ENCODE data around the gene SMIM10L1. TPM values are rescaled to one million over a fixed set of nuclear protein-coding genes. Genes with fewer than 3 reads are reported as not detected.

Gene SMIM10L1
- total and polyA plus RNA-seq, 3 experiments from 2014 or later = 8.4 to 12.8 (median 12.0) TPM

- Mint-ChIP-seq H3K27me3 (peaks cover 0 to 10% of the 10 kb centered on the region in 2 donors), H3K27ac (no peak overlapping the region), H3K4me3 (no peak overlapping the region), H3K9me3 (peaks cover 0 to 4% (median 0%) of the 10 kb centered on the region in 5 donors), H3K36me3 (peaks cover 0 to 3% (median 0%) of the 10 kb centered on the region in 3 donors), H3K4me1 (no peaks in the 10 kb centered on the region)
- no peaks in the 10 kb centered on the region for H3K4me1 ChIP-seq (ENCODE audit: insufficient read depth, low read length)
- no peak for DNase-seq
- H3K27me3 ChIP-seq (ENCODE audit: insufficient read depth, low read length, poor library complexity, severe bottlenecking) = no peaks in the 10 kb centered on the region
- H3K4me3 ChIP-seq (ENCODE audit: low read length) = no peak overlapping the region
- H3K9me3 ChIP-seq (ENCODE audit: low read length) = no peaks in the 10 kb centered on the region
- no peak overlapping the region for H3K27ac ChIP-seq (ENCODE audit: low read depth, low read length)
- no peaks in the 10 kb centered on the region for H3K36me3 ChIP-seq (ENCODE audit: insufficient read depth, low read length)
- CTCF ChIA-PET = no interaction called here
- POLR2A ChIA-PET = no interaction called here
These were observed 31.8 kb downstream of the SMIM10L1 start for GRCh38 chr12:11202811-11203210.

DNA sequence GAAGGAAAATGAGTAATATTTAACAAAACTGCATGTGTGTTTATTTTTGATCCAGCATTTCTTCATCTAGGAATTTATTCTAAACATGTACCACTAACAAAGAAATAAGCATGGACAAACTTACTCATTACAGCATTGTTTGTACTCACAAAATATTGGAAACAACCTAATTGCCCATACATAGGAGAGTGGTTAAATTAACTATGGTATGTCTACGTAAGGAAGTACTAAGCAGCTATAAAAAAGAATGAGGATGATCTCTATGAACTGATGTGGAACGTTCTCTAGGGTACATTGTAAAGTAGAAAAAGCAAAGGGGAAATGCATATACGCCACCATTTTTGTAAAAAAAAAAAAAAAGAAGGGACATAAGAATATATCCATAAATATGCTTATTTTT lies 33.2 kb downstream of the SMIM10L1 start:
- H3K4me1 Mint-ChIP-seq = no peaks in the 10 kb centered on the region
- no peaks in the 10 kb centered on the region for H3K4me1 ChIP-seq (ENCODE audit: insufficient read depth, low read length)
- no peak overlapping the region for H3K4me3 Mint-ChIP-seq
- H3K4me3 ChIP-seq (ENCODE audit: low read length) = no peak overlapping the region
- no peak for DNase-seq
- H3K36me3 Mint-ChIP-seq = peaks cover 0 to 3% (median 0%) of the 10 kb centered on the region in 3 donors
- peaks cover 0 to 4% (median 0%) of the 10 kb centered on the region in 5 donors for H3K9me3 Mint-ChIP-seq
- H3K9me3 ChIP-seq (ENCODE audit: low read length) = no peaks in the 10 kb centered on the region
- H3K27ac Mint-ChIP-seq = no peak overlapping the region
- H3K36me3 ChIP-seq (ENCODE audit: insufficient read depth, low read length) = no peaks in the 10 kb centered on the region
- ChIA-PET CTCF (no interaction called here), POLR2A (no interaction called here)
- no peak overlapping the region for H3K27ac ChIP-seq (ENCODE audit: low read depth, low read length)
- H3K27me3 ChIP-seq (ENCODE audit: insufficient read depth, low read length, poor library complexity, severe bottlenecking) = no peaks in the 10 kb centered on the region
- peaks cover 0 to 7% of the 10 kb centered on the region in 2 donors for H3K27me3 Mint-ChIP-seq

GRCh38 chr12:11209113-11209512 lies 38.1 kb downstream of the SMIM10L1 start:
- Histone ChIP-seq H3K27me3 (ENCODE audit: insufficient read depth, low read length, poor library complexity, severe bottlenecking) (no peaks in the 10 kb centered on the region), H3K27ac (ENCODE audit: low read depth, low read length) (no peak overlapping the region), H3K4me1 (ENCODE audit: insufficient read depth, low read length) (no peaks in the 10 kb centered on the region), H3K9me3 (ENCODE audit: low read length) (no peaks in the 10 kb centered on the region), H3K36me3 (ENCODE audit: insufficient read depth, low read length) (no peaks in the 10 kb centered on the region), H3K4me3 (ENCODE audit: low read length) (no peak overlapping the region)
- Mint-ChIP-seq H3K27ac (no peak overlapping the region), H3K4me3 (no peak overlapping the region), H3K4me1 (no peaks in the 10 kb centered on the region), H3K27me3 (peaks cover 0 to 1% of the 10 kb centered on the region in 2 donors), H3K36me3 (peaks cover 0 to 6% (median 0%) of the 10 kb centered on the region in 3 donors), H3K9me3 (peaks cover 0 to 10% (median 10%) of the 10 kb centered on the region in 5 donors)
- POLR2A ChIA-PET = no interaction called here
- CTCF ChIA-PET = no interaction called here
- no peak for DNase-seq

Other genes with a start within 250 kb of the SMIM10L1 start
- gene PRH2, start 242.0 kb upstream of the SMIM10L1 start, total RNA-seq = not detected
- not detected for gene PRH2, start 242.0 kb upstream of the SMIM10L1 start, polyA plus RNA-seq
- under 1 TPM; 0.55 to 0.95 TPM for gene TAS2R14, start 231.9 kb upstream of the SMIM10L1 start, total RNA-seq
- gene TAS2R14, start 231.9 kb upstream of the SMIM10L1 start, polyA plus RNA-seq = 1.0 TPM
- under 1 TPM; 0.22 to 0.47 TPM for gene TAS2R50, start 184.3 kb upstream of the SMIM10L1 start, total RNA-seq
- gene TAS2R50, start 184.3 kb upstream of the SMIM10L1 start, polyA plus RNA-seq = not detected
- gene TAS2R20, start 172.9 kb upstream of the SMIM10L1 start, total RNA-seq = under 1 TPM; 0.46 to 0.75 TPM
- not detected for gene TAS2R20, start 172.9 kb upstream of the SMIM10L1 start, polyA plus RNA-seq
- under 1 TPM; 0.78 to 0.88 TPM for gene TAS2R19, start 148.6 kb upstream of the SMIM10L1 start, total RNA-seq
- gene TAS2R19, start 148.6 kb upstream of the SMIM10L1 start, polyA plus RNA-seq = 0.52 TPM
- gene TAS2R31, start 139.8 kb upstream of the SMIM10L1 start, total RNA-seq = 1 to 10 TPM; 1.0 to 1.3 TPM
- gene TAS2R31, start 139.8 kb upstream of the SMIM10L1 start, polyA plus RNA-seq = not detected
- gene TAS2R46, start 108.9 kb upstream of the SMIM10L1 start, total RNA-seq = under 1 TPM; 0.55 to 0.93 TPM
- not detected for gene TAS2R46, start 108.9 kb upstream of the SMIM10L1 start, polyA plus RNA-seq
- gene TAS2R43, start 78.9 kb upstream of the SMIM10L1 start, total RNA-seq = under 1 TPM in 1 of 2 experiments, not detected in 1; 0.42 TPM
- gene TAS2R43, start 78.9 kb upstream of the SMIM10L1 start, polyA plus RNA-seq = not detected
- 1 to 10 TPM in 1 of 2 experiments, under 1 TPM in 1; 0.94 to 1.3 TPM for gene TAS2R30, start 36.5 kb upstream of the SMIM10L1 start, total RNA-seq
- gene TAS2R30, start 36.5 kb upstream of the SMIM10L1 start, polyA plus RNA-seq = not detected
- gene TAS2R42, start 15.7 kb downstream of the SMIM10L1 start, total RNA-seq = not detected
- not detected for gene TAS2R42, start 15.7 kb downstream of the SMIM10L1 start, polyA plus RNA-seq
- gene PRB3, start 98.5 kb downstream of the SMIM10L1 start, total RNA-seq = not detected
- gene PRB3, start 98.5 kb downstream of the SMIM10L1 start, polyA plus RNA-seq = not detected
- not detected for gene PRB4, start 139.2 kb downstream of the SMIM10L1 start, total RNA-seq
- not detected for gene PRB4, start 139.2 kb downstream of the SMIM10L1 start, polyA plus RNA-seq
- gene PRB2, start 224.4 kb downstream of the SMIM10L1 start, total RNA-seq = not detected
- gene PRB2, start 224.4 kb downstream of the SMIM10L1 start, polyA plus RNA-seq = not detected